ENCODE results near the gene FOXK2.

GRCh38 chr17:82553210-82553930, 33.8 kb downstream of the FOXK2 start:
- TF ChIP-seq, protein P1, sequence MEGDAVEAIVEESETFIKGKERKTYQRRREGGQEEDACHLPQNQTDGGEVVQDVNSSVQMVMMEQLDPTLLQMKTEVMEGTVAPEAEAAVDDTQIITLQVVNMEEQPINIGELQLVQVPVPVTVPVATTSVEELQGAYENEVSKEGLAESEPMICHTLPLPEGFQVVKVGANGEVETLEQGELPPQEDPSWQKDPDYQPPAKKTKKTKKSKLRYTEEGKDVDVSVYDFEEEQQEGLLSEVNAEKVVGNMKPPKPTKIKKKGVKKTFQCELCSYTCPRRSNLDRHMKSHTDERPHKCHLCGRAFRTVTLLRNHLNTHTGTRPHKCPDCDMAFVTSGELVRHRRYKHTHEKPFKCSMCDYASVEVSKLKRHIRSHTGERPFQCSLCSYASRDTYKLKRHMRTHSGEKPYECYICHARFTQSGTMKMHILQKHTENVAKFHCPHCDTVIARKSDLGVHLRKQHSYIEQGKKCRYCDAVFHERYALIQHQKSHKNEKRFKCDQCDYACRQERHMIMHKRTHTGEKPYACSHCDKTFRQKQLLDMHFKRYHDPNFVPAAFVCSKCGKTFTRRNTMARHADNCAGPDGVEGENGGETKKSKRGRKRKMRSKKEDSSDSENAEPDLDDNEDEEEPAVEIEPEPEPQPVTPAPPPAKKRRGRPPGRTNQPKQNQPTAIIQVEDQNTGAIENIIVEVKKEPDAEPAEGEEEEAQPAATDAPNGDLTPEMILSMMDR (IDR thresholded peaks at IDR 0.05), result no peak
- TF ChIP-seq ZFX (IDR thresholded peaks at IDR 0.05; ENCODE audit: borderline replicate concordance), result no peak
